Mesenchymal stem cell (in vitro differentiated cells and primary cell): ENCODE results near the gene CSTA.

Experiments used
- DNase-seq: peaks from one replicate; pipeline ENCODE4 v3.0.0-alpha.2; 2013
- H2AFZ ChIP-seq: one replicate; pipeline ENCODE4 v1.6.1; 2013; ENCODE audit warnings: low read depth, mild to moderate bottlenecking, control low read depth, inconsistent platforms, low read length, moderate library complexity
- H2AK5ac ChIP-seq: 2 replicates; pipeline ENCODE4 v1.6.1; 2013; ENCODE audit warnings: low read length, moderate library complexity, mild to moderate bottlenecking, inconsistent platforms; ENCODE audit not compliant: severe bottlenecking
- H2BK120ac ChIP-seq: one replicate; pipeline ENCODE4 v1.6.1; 2013; ENCODE audit warnings: low read depth, mild to moderate bottlenecking, inconsistent platforms, low read length, moderate library complexity
- H2BK12ac ChIP-seq, 2 experiments: one replicate each; pipeline ENCODE4 v1.6.1; 2013; ENCODE audit warnings: inconsistent platforms in 2 of 2, low read length in 2 of 2, mild to moderate bottlenecking in 2 of 2, moderate library complexity in 2 of 2, control low read depth in 1 of 2
- H2BK15ac ChIP-seq: one replicate; pipeline ENCODE4 v1.6.1; 2013; ENCODE audit warnings: mild to moderate bottlenecking, low read depth, inconsistent platforms; ENCODE audit not compliant: poor library complexity, severe bottlenecking
- H2BK5ac ChIP-seq: 2 replicates; pipeline ENCODE4 v1.6.1; 2013; ENCODE audit warnings: low read depth, mild to moderate bottlenecking, low read length, control low read depth, inconsistent platforms; ENCODE audit not compliant: poor library complexity, severe bottlenecking
- H3K14ac ChIP-seq, 2 experiments: one replicate each; pipeline ENCODE4 v1.6.1; 2013; ENCODE audit warnings: inconsistent platforms in 2 of 2, low read length in 2 of 2, control low read depth in 1 of 2, mild to moderate bottlenecking in 1 of 2, moderate library complexity in 1 of 2
- H3K18ac ChIP-seq, 2 experiments: one replicate each; pipeline ENCODE4 v1.6.1; 2013; ENCODE audit warnings: inconsistent platforms in 2 of 2, low read length in 2 of 2, control low read depth in 1 of 2, low read depth in 1 of 2, mild to moderate bottlenecking in 1 of 2
- H3K23ac ChIP-seq, 2 experiments: one replicate each; pipeline ENCODE4 v1.6.1; 2013; ENCODE audit warnings: inconsistent platforms in 2 of 2, low read length in 2 of 2, mild to moderate bottlenecking in 2 of 2, moderate library complexity in 2 of 2, control low read depth in 1 of 2
- H3K27ac ChIP-seq: 2 replicates; pipeline ENCODE4 v1.5.1; 2013; ENCODE audit warnings: mild to moderate bottlenecking, moderate library complexity, low read length, control low read depth, inconsistent platforms; ENCODE audit not compliant: poor library complexity, severe bottlenecking
- H3K27me3 ChIP-seq, 2 experiments: 2 replicates each; pipeline versions ENCODE4 v1.6.1 to v1.7.0; 2013; ENCODE audit warnings: low read length in 2 of 2, mild to moderate bottlenecking in 2 of 2, moderate library complexity in 2 of 2, control low read depth in 1 of 2, inconsistent platforms in 1 of 2; ENCODE audit not compliant: control insufficient read depth in 1 of 2, insufficient read depth in 1 of 2
- H3K36me3 ChIP-seq, 2 experiments: 2 replicates each; pipeline versions ENCODE4 v1.6.1 to v1.7.0; 2013; ENCODE audit warnings: low read length in 2 of 2, control low read depth in 1 of 2, inconsistent platforms in 1 of 2, low read depth in 1 of 2, mild to moderate bottlenecking in 1 of 2; ENCODE audit not compliant: insufficient read depth in 2 of 2, control insufficient read depth in 1 of 2
- H3K4ac ChIP-seq, 2 experiments: one replicate each; pipeline ENCODE4 v1.6.1; 2013; ENCODE audit warnings: inconsistent platforms in 2 of 2, low read length in 2 of 2, mild to moderate bottlenecking in 2 of 2, moderate library complexity in 2 of 2, control low read depth in 1 of 2, low read depth in 1 of 2
- H3K4me1 ChIP-seq: 2 replicates; pipeline ENCODE4 v1.6.1; 2013; ENCODE audit warnings: low read depth, low read length, control low read depth; ENCODE audit not compliant: control insufficient read depth, insufficient read depth
- H3K4me2 ChIP-seq: 2 replicates; pipeline ENCODE4 v1.6.1; 2013; ENCODE audit warnings: low read length, mild to moderate bottlenecking, inconsistent platforms; ENCODE audit not compliant: poor library complexity, severe bottlenecking
- H3K4me3 ChIP-seq, 2 experiments: 2 replicates each; pipeline versions ENCODE4 v1.5.1 to v1.7.0; 2013; ENCODE audit warnings: low read length in 2 of 2, mild to moderate bottlenecking in 2 of 2, control low read depth in 1 of 2, low read depth in 1 of 2; ENCODE audit not compliant: insufficient read depth in 1 of 2
- H3K79me1 ChIP-seq: replicated peaks from 2 replicates; pipeline ENCODE4 v1.6.1; 2013; ENCODE audit warnings: mild to moderate bottlenecking, control low read depth, low read length, inconsistent platforms; ENCODE audit not compliant: poor library complexity, severe bottlenecking
- H3K9ac ChIP-seq: 2 replicates; pipeline ENCODE4 v1.7.0; 2013; ENCODE audit warnings: mild to moderate bottlenecking, low read length, moderate library complexity
- H3K9me3 ChIP-seq: 2 replicates; pipeline ENCODE4 v1.7.0; 2013; ENCODE audit warnings: mild to moderate bottlenecking, low read length; ENCODE audit not compliant: control insufficient read depth
- H4K8ac ChIP-seq: one replicate; pipeline ENCODE4 v1.6.1; 2013; ENCODE audit warnings: inconsistent platforms, mild to moderate bottlenecking, low read length, moderate library complexity
- H4K91ac ChIP-seq: one replicate; pipeline ENCODE4 v1.6.1; 2013; ENCODE audit warnings: mild to moderate bottlenecking, low read length, inconsistent platforms
- WGBS: methylation state at CpG from one replicate; pipeline ENCODE4 v1.1.7; 2013; ENCODE audit warnings: mixed read lengths; 5-methylcytosine and 5-hydroxymethylcytosine counted together

CSTA gene

GRCh38 chr3:122332551-122332950 is 7.5 kb downstream of the CSTA start:
- no peaks in the 10 kb centered on the region for H3K9me3 ChIP-seq
- WGBS, result 90% methylated on average over 8 of the region's 8 CpGs
- no peak overlapping the region for H3K4ac ChIP-seq
- no peak overlapping the region for H4K8ac ChIP-seq
- no peaks in the 10 kb centered on the region for H3K4me1 ChIP-seq
- H3K14ac ChIP-seq, result no peak overlapping the region
- H2AFZ ChIP-seq, result no peak overlapping the region
- no peak overlapping the region for H2BK15ac ChIP-seq
- no peak overlapping the region for H3K23ac ChIP-seq
- H2BK12ac ChIP-seq, result no peak overlapping the region
- no peak overlapping the region for H3K9ac ChIP-seq
- H3K4me3 ChIP-seq, result no peak overlapping the region
- H3K27ac ChIP-seq, result no peak overlapping the region
- H3K18ac ChIP-seq, result no peak overlapping the region
- H2AK5ac ChIP-seq, result no peak overlapping the region
- no peak overlapping the region for H2BK5ac ChIP-seq
- peaks cover 17 to 19% of the 10 kb centered on the region in 2 experiments for H3K27me3 ChIP-seq
- no peak overlapping the region for H4K91ac ChIP-seq
- H2BK120ac ChIP-seq, result no peak overlapping the region
- no peak overlapping the region for H3K4me2 ChIP-seq
- H3K79me1 ChIP-seq, result no peaks in the 10 kb centered on the region
- H3K36me3 ChIP-seq, result no peaks in the 10 kb centered on the region
- DNase-seq, result no peak

- no peaks in the 10 kb centered on the region for H3K4me1 ChIP-seq
- H3K27ac ChIP-seq, result no peak overlapping the region
- H3K4me3 ChIP-seq, result no peak overlapping the region
- H2AFZ ChIP-seq, result no peak overlapping the region
- H4K8ac ChIP-seq, result no peak overlapping the region
- no peak overlapping the region for H2BK12ac ChIP-seq
- WGBS, result 31% methylated on average over 1 of the region's 1 CpG
- H3K4ac ChIP-seq, result no peak overlapping the region
- H3K9ac ChIP-seq, result no peak overlapping the region
- H3K18ac ChIP-seq, result no peak overlapping the region
- no peak overlapping the region for H2BK120ac ChIP-seq
- H3K36me3 ChIP-seq, result no peaks in the 10 kb centered on the region
- no peak overlapping the region for H2BK15ac ChIP-seq
- H4K91ac ChIP-seq, result no peak overlapping the region
- no peaks in the 10 kb centered on the region for H3K79me1 ChIP-seq
- no peak overlapping the region for H2BK5ac ChIP-seq
- H3K14ac ChIP-seq, result no peak overlapping the region
- peaks cover 0 to 3% of the 10 kb centered on the region in 2 experiments for H3K27me3 ChIP-seq
- no peak overlapping the region for H3K23ac ChIP-seq
- H3K9me3 ChIP-seq, result peaks cover 3% of the 10 kb centered on the region
- H3K4me2 ChIP-seq, result no peak overlapping the region
- H2AK5ac ChIP-seq, result no peak overlapping the region
- DNase-seq, result no peak
Observed at GRCh38 chr3:122342803-122343202, 17.8 kb downstream of the CSTA start.

GRCh38 chr3:122343654-122344053 is 18.6 kb downstream of the CSTA start:
- no peak overlapping the region for H3K4me3 ChIP-seq
- no peaks in the 10 kb centered on the region for H3K36me3 ChIP-seq
- H3K4me2 ChIP-seq, result no peak overlapping the region
- no peak overlapping the region for H2BK120ac ChIP-seq
- H3K4me1 ChIP-seq, result no peaks in the 10 kb centered on the region
- no peak overlapping the region for H2AK5ac ChIP-seq
- H3K9me3 ChIP-seq, result peaks cover 5% of the 10 kb centered on the region
- no peaks in the 10 kb centered on the region for H3K79me1 ChIP-seq
- no peak overlapping the region for H3K27ac ChIP-seq
- no peak overlapping the region for H2BK12ac ChIP-seq
- H3K18ac ChIP-seq, result no peak overlapping the region
- no peak overlapping the region for H2BK15ac ChIP-seq
- no peak overlapping the region for H2AFZ ChIP-seq
- no peak overlapping the region for H3K23ac ChIP-seq
- peaks cover 0 to 3% of the 10 kb centered on the region in 2 experiments for H3K27me3 ChIP-seq
- WGBS, result no CpG with 5 or more reads among the region's 2 CpGs
- no peak overlapping the region for H4K8ac ChIP-seq
- H3K9ac ChIP-seq, result no peak overlapping the region
- no peak overlapping the region for H3K4ac ChIP-seq
- DNase-seq, result no peak
- no peak overlapping the region for H4K91ac ChIP-seq
- H2BK5ac ChIP-seq, result no peak overlapping the region
- H3K14ac ChIP-seq, result no peak overlapping the region

- no peaks in the 10 kb centered on the region for H3K27me3 ChIP-seq
- no peak overlapping the region for H3K4me3 ChIP-seq
- no peak overlapping the region for H2BK5ac ChIP-seq
- no peak overlapping the region for H2BK12ac ChIP-seq
- DNase-seq, result no peak
- H2BK15ac ChIP-seq, result no peak overlapping the region
- no peak overlapping the region for H3K14ac ChIP-seq
- no peak overlapping the region for H3K27ac ChIP-seq
- no peak overlapping the region for H4K8ac ChIP-seq
- H3K9ac ChIP-seq, result no peak overlapping the region
- peaks cover 5% of the 10 kb centered on the region for H3K9me3 ChIP-seq
- no peaks in the 10 kb centered on the region for H3K79me1 ChIP-seq
- no peaks in the 10 kb centered on the region for H3K36me3 ChIP-seq
- no peak overlapping the region for H3K23ac ChIP-seq
- WGBS, result 96% methylated on average over 1 of the region's 1 CpG
- H2AFZ ChIP-seq, result no peak overlapping the region
- H3K4ac ChIP-seq, result no peak overlapping the region
- no peaks in the 10 kb centered on the region for H3K4me1 ChIP-seq
- no peak overlapping the region for H4K91ac ChIP-seq
- no peak overlapping the region for H3K18ac ChIP-seq
- H2AK5ac ChIP-seq, result no peak overlapping the region
- no peak overlapping the region for H3K4me2 ChIP-seq
- no peak overlapping the region for H2BK120ac ChIP-seq
Observed at GRCh38 chr3:122349171-122349570, 24.1 kb downstream of the CSTA start.
